SU-DHL-6 (cell line): Measurements from ENCODE around the gene SPATA9.

Experiments
- H2AFZ ChIP-seq: fragments of 200-600 bp; sonication (generic); 2 replicates; pipeline ENCODE4 v1.6.1; 2014; ENCODE audit warnings: low read depth, mild to moderate bottlenecking, moderate library complexity, mixed read lengths, antibody characterized with exemption, low read length; ENCODE audit not compliant: severe bottlenecking
- H3F3A ChIP-seq: fragments of 200-600 bp; shearing (Covaris generic); 2 replicates; pipeline ENCODE4 v1.6.0; 2016; ENCODE audit warnings: antibody characterized with exemption, mild to moderate bottlenecking; ENCODE audit not compliant: insufficient read depth
- H3K27ac ChIP-seq: fragments of 200-600 bp; sonication (generic); 2 replicates; pipeline ENCODE4 v1.5.1; 2016; ENCODE audit warnings: low read depth, mild to moderate bottlenecking, low read length, moderate library complexity, mixed read lengths
- H3K27me3 ChIP-seq: fragments of 200-600 bp; sonication (generic), shearing (Covaris generic); 2 replicates; pipeline ENCODE4 v1.6.0; 2014; ENCODE audit warnings: mild to moderate bottlenecking, low read length
- H3K36me3 ChIP-seq: fragments of 200-600 bp; sonication (generic); 2 replicates; pipeline ENCODE4 v1.6.1; 2014; ENCODE audit warnings: mild to moderate bottlenecking, low read length, mixed read lengths
- H3K4me2 ChIP-seq: fragments of 300-600, 200-600 bp; shearing (Covaris generic), sonication (generic); 2 replicates; pipeline ENCODE4 v1.6.0; 2014; ENCODE audit warnings: low read length, low read depth, mild to moderate bottlenecking; ENCODE audit not compliant: poor library complexity, severe bottlenecking
- H3K4me3 ChIP-seq: fragments of 200-600 bp; sonication (generic); 2 replicates; pipeline ENCODE4 v1.5.1; 2014; ENCODE audit warnings: antibody characterized with exemption, low read length, mild to moderate bottlenecking, mixed read lengths; ENCODE audit not compliant: insufficient read depth, poor library complexity, severe bottlenecking
- H3K79me2 ChIP-seq: fragments of 200-600 bp; sonication (generic); 2 replicates; pipeline ENCODE4 v1.6.1; 2014; ENCODE audit warnings: mild to moderate bottlenecking, low read length, moderate library complexity; ENCODE audit not compliant: insufficient read depth
- H3K9ac ChIP-seq: fragments of 200-600 bp; sonication (generic); 2 replicates; pipeline ENCODE4 v1.7.0; 2014; ENCODE audit warnings: mild to moderate bottlenecking, low read length
- H3K9me2 ChIP-seq: fragments of 200-600 bp; sonication (generic); replicated peaks from 2 replicates; pipeline ENCODE4 v1.6.1; 2014; ENCODE audit warnings: low read length; ENCODE audit not compliant: insufficient read depth
- H3K9me3 ChIP-seq: fragments of 200-600 bp; sonication (generic); 2 replicates; pipeline ENCODE4 v1.6.1; 2014; ENCODE audit warnings: low read length, mixed read lengths; ENCODE audit not compliant: insufficient read depth
- H4K20me1 ChIP-seq: fragments of 200-600 bp; sonication (generic); 2 replicates; pipeline ENCODE4 v1.6.1; 2014; ENCODE audit warnings: low read depth, mild to moderate bottlenecking, antibody characterized with exemption, low read length, moderate library complexity, mixed read lengths
- CTCF ChIP-seq: fragments of 200-600 bp; sonication (generic); IDR thresholded peaks from one replicate; pipeline ENCODE4 v1.5.1; 2017; ENCODE audit warnings: antibody characterized with exemption, mild to moderate bottlenecking, low read length, moderate library complexity; ENCODE audit not compliant: insufficient read depth, poor library complexity, severe bottlenecking
- EZH2phosphoT487 ChIP-seq: fragments of 200-600 bp; sonication (generic), shearing (Covaris generic); conservative IDR thresholded peaks from 2 replicates; pipeline ENCODE4 v1.6.1; 2018; ENCODE audit warnings: mild to moderate bottlenecking, antibody characterized with exemption, low read length, moderate library complexity, mixed read lengths

Gene SPATA9

GRCh38 chr5:95720094-95720786 lies 37.4 kb upstream of the SPATA9 start:
- no peak for TF ChIP-seq CTCF
- TF ChIP-seq EZH2phosphoT487: no peak
- Histone ChIP-seq H3K36me3 (no peaks in the 10 kb centered on the region), H4K20me1 (no peaks in the 10 kb centered on the region), H3K9ac (no peak overlapping the region), H3F3A (no peaks in the 10 kb centered on the region), H3K9me2 (no peaks in the 10 kb centered on the region), H3K4me2 (no peak overlapping the region), H3K27ac (no peak overlapping the region), H3K27me3 (no peaks in the 10 kb centered on the region), H3K79me2 (no peaks in the 10 kb centered on the region), H3K9me3 (no peaks in the 10 kb centered on the region), H3K4me3 (no peak overlapping the region), H2AFZ (no peak overlapping the region)

- Histone ChIP-seq H2AFZ (no peak overlapping the region), H4K20me1 (no peaks in the 10 kb centered on the region), H3K4me3 (no peak overlapping the region), H3K27ac (no peak overlapping the region), H3K9me2 (no peaks in the 10 kb centered on the region), H3K79me2 (no peaks in the 10 kb centered on the region), H3K9me3 (no peaks in the 10 kb centered on the region), H3K36me3 (no peaks in the 10 kb centered on the region), H3F3A (no peaks in the 10 kb centered on the region), H3K4me2 (no peak overlapping the region), H3K27me3 (no peaks in the 10 kb centered on the region), H3K9ac (no peak overlapping the region)
- TF ChIP-seq CTCF (no peak), EZH2phosphoT487 (no peak)
Measured at GRCh38 chr5:95718738-95719137, 35.9 kb upstream of the SPATA9 start.

GRCh38 chr5:95718203-95718602 lies 35.4 kb upstream of the SPATA9 start:
- H3K79me2 ChIP-seq: no peaks in the 10 kb centered on the region
- H3K36me3 ChIP-seq: no peaks in the 10 kb centered on the region
- no peak overlapping the region for H3K4me3 ChIP-seq
- H2AFZ ChIP-seq: no peak overlapping the region
- no peak for TF ChIP-seq EZH2phosphoT487
- TF ChIP-seq CTCF: no peak
- no peaks in the 10 kb centered on the region for H3K27me3 ChIP-seq
- H3F3A ChIP-seq: no peaks in the 10 kb centered on the region
- H3K9me2 ChIP-seq: no peaks in the 10 kb centered on the region
- no peaks in the 10 kb centered on the region for H4K20me1 ChIP-seq
- no peak overlapping the region for H3K27ac ChIP-seq
- no peak overlapping the region for H3K9ac ChIP-seq
- no peak overlapping the region for H3K4me2 ChIP-seq
- H3K9me3 ChIP-seq: no peaks in the 10 kb centered on the region
